ENCODE results near the gene CELF2.

Gene CELF2

GRCh38 chr10:11159543-11160215 lies 142.0 kb downstream of the CELF2 start:
- DNase-seq, result no peak

- peak; percentile 1 for DNase-seq
Measured at GRCh38 chr10:11161096-11161495, 143.4 kb downstream of the CELF2 start.

- DNase-seq, result no peak
Measured at GRCh38 chr10:11161910-11162309, 144.2 kb downstream of the CELF2 start.

GRCh38 chr10:11162828-11163599 lies 145.3 kb downstream of the CELF2 start:
- no peak for DNase-seq

- DNase-seq, result no peak
Measured at GRCh38 chr10:11163780-11164550, 146.3 kb downstream of the CELF2 start.

- no peak for DNase-seq
Measured at GRCh38 chr10:11164551-11164802, 146.8 kb downstream of the CELF2 start.

- DNase-seq, result no peak
Measured at GRCh38 chr10:11164803-11165590, 147.3 kb downstream of the CELF2 start.

- no peak for DNase-seq
Measured at GRCh38 chr10:11165591-11166543, 148.2 kb downstream of the CELF2 start.

GRCh38 chr10:11166550-11166949 lies 148.9 kb downstream of the CELF2 start:
- DNase-seq, result no peak

GRCh38 chr10:11167233-11167966 lies 149.7 kb downstream of the CELF2 start:
- DNase-seq, result no peak

GRCh38 chr10:11168423-11169090 lies 150.9 kb downstream of the CELF2 start:
- DNase-seq, result no peak

- DNase-seq, result no peak
Measured at GRCh38 chr10:11169976-11170375, 152.3 kb downstream of the CELF2 start.

- no peak for DNase-seq
Measured at GRCh38 chr10:11170574-11170973, 152.9 kb downstream of the CELF2 start.

- no peak for DNase-seq
Measured at GRCh38 chr10:11170993-11171851, 153.6 kb downstream of the CELF2 start.

- no peak for DNase-seq
Measured at GRCh38 chr10:11173042-11173441, 155.4 kb downstream of the CELF2 start.

- DNase-seq, result no peak
Measured at GRCh38 chr10:11175823-11176243, 158.2 kb downstream of the CELF2 start.

GRCh38 chr10:11176746-11177145 lies 159.1 kb downstream of the CELF2 start:
- no peak for DNase-seq

GRCh38 chr10:11177381-11177780 lies 159.7 kb downstream of the CELF2 start:
- no peak for DNase-seq

- DNase-seq, result no peak
Measured at GRCh38 chr10:11177926-11178471, 160.3 kb downstream of the CELF2 start.
